H1 (cell line): Measurements from ENCODE around the gene NADSYN1. TPM values are rescaled to one million over a fixed set of nuclear protein-coding genes. Genes with fewer than 3 reads are reported as not detected.

ENCODE experiments used
- CTCF ChIA-PET: fragments of 300-600 bp; sonication (Branson Sonifier 250); formaldehyde crosslinking; loops from one replicate; lab custom pipeline; 2021; ENCODE audit not compliant: partially characterized antibody; lab: Charles Lee
- POLR2A ChIA-PET: fragments of 300-600 bp; sonication (Branson Sonifier 250); formaldehyde crosslinking; loops from one replicate; lab custom pipeline; 2021; ENCODE audit warnings: inconsistent platforms; ENCODE audit not compliant: partially characterized antibody; lab: Charles Lee
- DNase-seq, 2 experiments: peaks; one replicate each; pipeline versions ENCODE4 v3.0.0 to v3.0.0-alpha.2; 2010 to 2022; ENCODE audit warnings: low spot score in 2 of 2, low read depth in 1 of 2, mixed read lengths in 1 of 2
- FAIRE-seq: peaks from 2 replicates; lab custom pipeline; 2011; peaks lifted over from hg19 to GRCh38; lab: Jason Lieb, UNC
- H2AFZ ChIP-seq: 2 replicates; pipeline ENCODE4 v1.8.1; 2012; ENCODE audit warnings: low read length, inconsistent platforms
- H2AK5ac ChIP-seq: 2 replicates; pipeline ENCODE4 v1.6.1; 2013; ENCODE audit warnings: low read depth, low read length
- H2BK120ac ChIP-seq: replicated peaks from 2 replicates; pipeline ENCODE3; 2013; ENCODE audit warnings: low read depth, low read length, inconsistent platforms
- H2BK12ac ChIP-seq: 2 replicates; pipeline ENCODE4 v1.6.1; 2013; ENCODE audit warnings: low read depth, low read length
- H2BK15ac ChIP-seq: 2 replicates; pipeline ENCODE4 v1.6.1; 2013; ENCODE audit warnings: low read length
- H2BK20ac ChIP-seq: 2 replicates; pipeline ENCODE4 v1.6.1; 2013; ENCODE audit warnings: low read length
- H2BK5ac ChIP-seq: 2 replicates; pipeline ENCODE4 v1.6.1; 2013; ENCODE audit warnings: low read depth, low read length
- H3K14ac ChIP-seq: 2 replicates; pipeline ENCODE4 v1.6.1; 2013; ENCODE audit warnings: inconsistent platforms; ENCODE audit not compliant: insufficient read length
- H3K18ac ChIP-seq: 2 replicates; pipeline ENCODE4 v1.6.1; 2013; ENCODE audit warnings: low read length; ENCODE audit errors: extremely low read depth
- H3K23ac ChIP-seq: 2 replicates; pipeline ENCODE4 v1.6.1; 2013; ENCODE audit warnings: inconsistent platforms; ENCODE audit not compliant: insufficient read length
- H3K23me2 ChIP-seq: 2 replicates; pipeline ENCODE4 v1.6.1; 2013; ENCODE audit warnings: low read depth, low read length
- H3K27ac ChIP-seq: 2 replicates; pipeline ENCODE4 v1.6.1; 2011; ENCODE audit warnings: low read depth, low read length, inconsistent platforms
- H3K27me3 ChIP-seq, 4 experiments: replicated peaks in 1 of 4; 1 replicate in 1 of 4; 2 replicates in 3 of 4; pipeline versions ENCODE4 v1.6.1 to v1.8.1; 2011 to 2013; ENCODE audit warnings: low read length in 3 of 4, mild to moderate bottlenecking in 3 of 4, inconsistent platforms in 2 of 4, mixed read lengths in 2 of 4, moderate library complexity in 1 of 4; ENCODE audit not compliant: control insufficient read depth in 3 of 4, insufficient read depth in 3 of 4; ENCODE audit errors: extremely low read depth in 1 of 4
- H3K36me3 ChIP-seq, 4 experiments: 2 replicates each; pipeline versions ENCODE4 v1.6.1 to v1.8.1; 2011 to 2013; ENCODE audit warnings: mild to moderate bottlenecking in 4 of 4, low read length in 3 of 4, moderate library complexity in 2 of 4, control low read depth in 1 of 4, inconsistent platforms in 1 of 4; ENCODE audit not compliant: insufficient read depth in 4 of 4, control insufficient read depth in 2 of 4
- H3K4ac ChIP-seq: replicated peaks from 2 replicates; pipeline ENCODE3; 2013; ENCODE audit warnings: low read length, low read depth, mixed read lengths, inconsistent platforms; ENCODE audit not compliant: insufficient read length
- H3K4me1 ChIP-seq, 4 experiments: replicated peaks in 1 of 4; 1 replicate in 1 of 4; 2 replicates in 3 of 4; pipeline versions ENCODE4 v1.6.1 to v1.8.1; 2011 to 2013; ENCODE audit warnings: low read length in 3 of 4, inconsistent platforms in 2 of 4, mixed read lengths in 1 of 4; ENCODE audit not compliant: insufficient read depth in 4 of 4, control insufficient read depth in 3 of 4
- H3K4me2 ChIP-seq, 2 experiments: 2 replicates each; pipeline versions ENCODE4 v1.6.1 to v1.8.1; 2011 to 2013; ENCODE audit warnings: low read depth in 2 of 2, low read length in 2 of 2, control low read depth in 1 of 2, inconsistent platforms in 1 of 2, mild to moderate bottlenecking in 1 of 2; ENCODE audit not compliant: insufficient read depth in 1 of 2
- H3K4me3 ChIP-seq, 4 experiments: fragments of 200-600, 300-600 bp in 1 of 4; sonication (generic), shearing (Covaris generic), sonication (Bioruptor Twin) in 1 of 4; 2 replicates each; pipeline versions ENCODE4 v1.5.1 to v1.8.1; 2011 to 2016; ENCODE audit warnings: low read length in 4 of 4, low read depth in 3 of 4, control low read depth in 2 of 4, inconsistent platforms in 2 of 4, mild to moderate bottlenecking in 2 of 4, mixed read lengths in 1 of 4, moderate library complexity in 1 of 4; ENCODE audit not compliant: insufficient read depth in 2 of 4; ENCODE audit errors: extremely low read depth in 1 of 4
- H3K56ac ChIP-seq: replicated peaks from 2 replicates; pipeline ENCODE3; 2013; ENCODE audit warnings: low read depth, mild to moderate bottlenecking, mixed read lengths, low read length, inconsistent platforms; ENCODE audit not compliant: insufficient read length
- H3K79me1 ChIP-seq: 2 replicates; pipeline ENCODE4 v1.6.1; 2013; ENCODE audit warnings: low read depth, low read length, control low read depth
- H3K79me2 ChIP-seq, 2 experiments: 2 replicates each; pipeline versions ENCODE4 v1.6.1 to v1.8.1; 2012 to 2013; ENCODE audit warnings: low read length in 2 of 2, mild to moderate bottlenecking in 2 of 2, inconsistent platforms in 1 of 2; ENCODE audit not compliant: insufficient read depth in 2 of 2, control insufficient read depth in 1 of 2
- H3K9ac ChIP-seq, 4 experiments: replicated peaks in 1 of 4; 1 replicate in 1 of 4; 2 replicates in 3 of 4; pipeline versions ENCODE4 v1.6.1 to v1.8.1; 2011 to 2013; ENCODE audit warnings: low read depth in 3 of 4, low read length in 3 of 4, control low read depth in 2 of 4, mild to moderate bottlenecking in 2 of 4, moderate library complexity in 2 of 4, inconsistent platforms in 1 of 4; ENCODE audit errors: extremely low read depth in 1 of 4
- H3K9me3 ChIP-seq, 2 experiments: 2 replicates each; pipeline versions ENCODE4 v1.6.1 to v1.8.1; 2012 to 2013; ENCODE audit warnings: mild to moderate bottlenecking in 2 of 2, moderate library complexity in 2 of 2, control low read depth in 1 of 2, inconsistent platforms in 1 of 2, low read depth in 1 of 2, low read length in 1 of 2, mixed read lengths in 1 of 2; ENCODE audit not compliant: insufficient read depth in 2 of 2
- H4K20me1 ChIP-seq, 2 experiments: replicated peaks in 1 of 2; 2 replicates each; pipeline versions ENCODE3 to v1.8.1; 2011 to 2013; ENCODE audit warnings: inconsistent platforms in 2 of 2, low read length in 2 of 2, mild to moderate bottlenecking in 1 of 2; ENCODE audit not compliant: insufficient read depth in 2 of 2, control insufficient read depth in 1 of 2
- H4K5ac ChIP-seq: 2 replicates; pipeline ENCODE4 v1.6.1; 2013; ENCODE audit warnings: low read length, low read depth, mixed read lengths, inconsistent platforms; ENCODE audit not compliant: insufficient read length
- H4K8ac ChIP-seq: 2 replicates; pipeline ENCODE4 v1.8.0; 2013; ENCODE audit warnings: mild to moderate bottlenecking, moderate library complexity, low read length, inconsistent platforms; ENCODE audit not compliant: insufficient read depth; ENCODE audit errors: extremely low read depth
- H4K91ac ChIP-seq: replicated peaks from 2 replicates; pipeline ENCODE3; 2013; ENCODE audit warnings: low read length, mixed read lengths, inconsistent platforms; ENCODE audit not compliant: insufficient read length
- BACH1 ChIP-seq: IDR thresholded peaks from 2 replicates; pipeline ENCODE4 v1.6.1; 2012; ENCODE audit warnings: low read length, improper control_type of control experiment
- BRCA1 ChIP-seq: IDR thresholded peaks from 2 replicates; pipeline ENCODE4 v1.6.1; 2012; ENCODE audit warnings: low read depth, low read length, improper control_type of control experiment
- E2F6 ChIP-seq: IDR thresholded peaks from 2 replicates; pipeline ENCODE4 v1.6.1; 2012; ENCODE audit warnings: inconsistent platforms
- HDAC6 ChIP-seq: IDR thresholded peaks from one replicate; pipeline ENCODE4 v1.7.1; 2012; ENCODE audit warnings: low read depth, mild to moderate bottlenecking, inconsistent platforms, low read length, moderate library complexity
- KDM5A ChIP-seq: fragments of 200-600 bp; IDR thresholded peaks from 2 replicates; pipeline ENCODE4 v1.7.1; 2012; ENCODE audit warnings: mild to moderate bottlenecking, low read length, inconsistent platforms, mixed read lengths
- POLR2A ChIP-seq, 2 experiments: IDR thresholded peaks; 1 replicate in 1 of 2; 2 replicates in 1 of 2; pipeline ENCODE4 v1.6.1; 2011; ENCODE audit warnings: low read depth in 2 of 2, low read length in 2 of 2, mild to moderate bottlenecking in 2 of 2; ENCODE audit errors: control extremely low read depth in 1 of 2
- POU5F1 ChIP-seq: IDR thresholded peaks from 2 replicates; pipeline ENCODE4 v1.6.1; 2011; ENCODE audit warnings: low read depth, mild to moderate bottlenecking, low read length, moderate library complexity
- RNF2 ChIP-seq: fragments of 200-900, 300-1000 bp; sonication (generic); IDR thresholded peaks from 2 replicates; pipeline ENCODE4 v1.7.1; 2016; ENCODE audit warnings: borderline replicate concordance, low read depth, mild to moderate bottlenecking, antibody characterized with exemption, low read length; ENCODE audit not compliant: poor library complexity, severe bottlenecking; ENCODE audit errors: missing control alignments
- YY1 ChIP-seq: IDR thresholded peaks from 2 replicates; pipeline ENCODE4 v1.6.1; 2011; ENCODE audit warnings: low read depth, mild to moderate bottlenecking, low read length
- WGBS, 2 experiments: shearing (Covaris generic) in 1 of 2; methylation state at CpG; one replicate each; pipeline versions ENCODE4 v1.1.6 to v1.1.7; 2013 to 2015; ENCODE audit warnings: low lambda C conversion rate in 2 of 2, mixed read lengths in 2 of 2, inconsistent platforms in 1 of 2, low coverage in 1 of 2, missing lambda C conversion rate in 1 of 2; ENCODE audit not compliant: insufficient replicate concordance in 2 of 2, insufficient coverage in 1 of 2, insufficient read length in 1 of 2; ENCODE audit errors: extremely low coverage in 1 of 2, missing lambda C conversion rate in 1 of 2; 5-methylcytosine and 5-hydroxymethylcytosine counted together
- polyA plus RNA-seq, 7 experiments: library from polyadenylated mRNA; depleted of rRNA in 3 of 7; stranded (reverse) in 5 of 7; unstranded in 2 of 7; fragments of >200 nt in 5 of 7; fragments of 200-250 nt in 2 of 7; gene quantifications; 1 replicate in 5 of 7; 2 replicates in 1 of 7; 4 replicates in 1 of 7; pipeline versions ENCODE4 v1.2.1 to v1.2.3, GENCODE V29; 2011 to 2013; ENCODE audit warnings: missing spikeins in 2 of 7, mixed read lengths in 2 of 7
- total RNA-seq: library from RNA; stranded (reverse); fragmentation: NEBNext Ultra II Directional; extraction: Animal tissue kit (Norgen Biotek cat#: 25700); gene quantifications from 2 replicates; pipeline ENCODE4 v1.2.1, GENCODE V29; 2021

Gene NADSYN1
- total and polyA plus RNA-seq, 2 of the 8 experiments (the other 6 are each of a cell fraction or from before 2014, with no cell fraction given) = 38.3 to 38.6 TPM

GRCh38 chr11:71465054-71465453 lies 12.1 kb downstream of the NADSYN1 start:
- no peak overlapping the region for H3K4ac ChIP-seq
- no peak overlapping the region for H3K4me2 ChIP-seq
- peaks cover 2 to 6% of the 10 kb centered on the region in 2 experiments for H4K20me1 ChIP-seq
- ChIA-PET CTCF (interaction anchor here (1.2 kb wide), 1 partner anchor 98 kb away, joined by 4 read pairs; no protein-coding TSS in a partner anchor), POLR2A (no interaction called here)
- no peak overlapping the region for H2AFZ ChIP-seq
- H4K8ac ChIP-seq = no peak overlapping the region
- no peak overlapping the region for H3K56ac ChIP-seq
- H3K14ac ChIP-seq = no peak overlapping the region
- H3K4me1 ChIP-seq = peaks cover 0 to 3% (median 0%) of the 10 kb centered on the region in 4 experiments; a peak in 1 of 7 replicates
- no peak overlapping the region for H3K27ac ChIP-seq
- no peak overlapping the region for H3K18ac ChIP-seq
- no peak for FAIRE-seq
- peaks cover 6 to 7% of the 10 kb centered on the region in 2 experiments; a peak in 3 of 4 replicates for H3K9me3 ChIP-seq
- no peak overlapping the region for H4K5ac ChIP-seq
- no peak overlapping the region for H3K9ac ChIP-seq
- no peak overlapping the region for H3K4me3 ChIP-seq
- 98% methylated on average over 4 of the region's 4 CpGs; no CpG with 5 or more reads in 1 of the 2 experiments for WGBS, 2 experiments
- no peak overlapping the region for H2BK120ac ChIP-seq
- no peak for DNase-seq
- no peaks in the 10 kb centered on the region for H3K79me1 ChIP-seq
- no peak overlapping the region for H2BK5ac ChIP-seq
- H2BK20ac ChIP-seq = no peak overlapping the region
- peaks cover 2 to 8% (median 8%) of the 10 kb centered on the region in 4 experiments; a peak in 6 of 8 replicates for H3K36me3 ChIP-seq
- no peaks in the 10 kb centered on the region for H3K27me3 ChIP-seq
- H3K23me2 ChIP-seq = no peaks in the 10 kb centered on the region
- no peaks in the 10 kb centered on the region for H3K79me2 ChIP-seq
- no peak overlapping the region for H3K23ac ChIP-seq
- no peak overlapping the region for H4K91ac ChIP-seq
- no peak overlapping the region for H2AK5ac ChIP-seq
- H2BK15ac ChIP-seq = no peak overlapping the region
- no peak overlapping the region for H2BK12ac ChIP-seq
- TF ChIP-seq RNF2 = no peak
- TF ChIP-seq POLR2A (IDR thresholded peaks at IDR 0.05; ENCODE audit: control extremely low read depth in 1 of 2, low read depth in 2 of 2, low read length in 2 of 2) = no peak
- no peak for TF ChIP-seq HDAC6
- TF ChIP-seq BRCA1 = no peak
- no peak for TF ChIP-seq E2F6
- TF ChIP-seq BACH1 = no peak
- TF ChIP-seq POU5F1 = no peak
- no peak for TF ChIP-seq YY1
- no peak for TF ChIP-seq KDM5A
